ENCODE results near the gene UBE2J2.
A peak's percentile ranks its signal among the peaks of the same experiment; 100 is the strongest.

- no peak for TF ChIP-seq CTCF (IDR thresholded peaks at IDR 0.05)
- TF ChIP-seq POLR2AphosphoS5 (IDR thresholded peaks at IDR 0.05; ENCODE audit: low read depth, low read length): 0 out of 2 replicates have a peak, but pooled peaks have one; percentile 23
- no peak for TF ChIP-seq CHD2 (IDR thresholded peaks at IDR 0.05; ENCODE audit: low read length, partially characterized antibody)
- no peak for TF ChIP-seq EZH2phosphoT487 (IDR thresholded peaks at IDR 0.05; ENCODE audit: borderline replicate concordance, low read depth)
- TF ChIP-seq TEAD4 (IDR thresholded peaks at IDR 0.05; ENCODE audit: borderline replicate concordance, insufficient read depth): no peak
- peak; percentile 29; the same call in 1 of the 2 replicates for TF ChIP-seq TCF12 (IDR thresholded peaks at IDR 0.05)
- TF ChIP-seq JUND (IDR thresholded peaks at IDR 0.05): peak; percentile 64; the same call in 1 of the 2 replicates
- TF ChIP-seq TAF1 (IDR thresholded peaks at IDR 0.05; ENCODE audit: borderline replicate concordance, low read depth, low read length): no peak
- TF ChIP-seq RAD21 (IDR thresholded peaks at IDR 0.05; ENCODE audit: low read length): no peak
- TF ChIP-seq SMC3 (IDR thresholded peaks at IDR 0.05; ENCODE audit: low read depth, low read length): no peak
- TF ChIP-seq RCOR1 (IDR thresholded peaks at IDR 0.05; ENCODE audit: low read length): no peak
- TF ChIP-seq YY1 (IDR thresholded peaks at IDR 0.05; ENCODE audit: low read depth): no peak
These were observed 44.5 kb upstream of the UBE2J2 start for GRCh38 chr1:1318131-1318652.

Measured in SK-N-SH (cell line).